HG03469 (cell line): Measurements from ENCODE around the gene AUTS2.
"Not testable (repeated sequence)": the region's sequence is repeated elsewhere in the genome, so short reads cannot be mapped to it uniquely, and the experiment has no call there.

Experiments
- ATAC-seq: cut with Tn5 transposase; IDR thresholded peaks from one replicate; pipeline ENCODE4 v1.9.1; 2021; ENCODE audit warnings: mild to moderate bottlenecking, moderate library complexity, moderate number of reproducible peaks; ENCODE audit not compliant: unreplicated experiment

AUTS2 gene

GRCh38 chr7:70352088-70352487 lies 753.8 kb downstream of the AUTS2 start:
- no peak for ATAC-seq

GRCh38 chr7:70352906-70353305 lies 754.6 kb downstream of the AUTS2 start:
- ATAC-seq: no peak

DNA sequence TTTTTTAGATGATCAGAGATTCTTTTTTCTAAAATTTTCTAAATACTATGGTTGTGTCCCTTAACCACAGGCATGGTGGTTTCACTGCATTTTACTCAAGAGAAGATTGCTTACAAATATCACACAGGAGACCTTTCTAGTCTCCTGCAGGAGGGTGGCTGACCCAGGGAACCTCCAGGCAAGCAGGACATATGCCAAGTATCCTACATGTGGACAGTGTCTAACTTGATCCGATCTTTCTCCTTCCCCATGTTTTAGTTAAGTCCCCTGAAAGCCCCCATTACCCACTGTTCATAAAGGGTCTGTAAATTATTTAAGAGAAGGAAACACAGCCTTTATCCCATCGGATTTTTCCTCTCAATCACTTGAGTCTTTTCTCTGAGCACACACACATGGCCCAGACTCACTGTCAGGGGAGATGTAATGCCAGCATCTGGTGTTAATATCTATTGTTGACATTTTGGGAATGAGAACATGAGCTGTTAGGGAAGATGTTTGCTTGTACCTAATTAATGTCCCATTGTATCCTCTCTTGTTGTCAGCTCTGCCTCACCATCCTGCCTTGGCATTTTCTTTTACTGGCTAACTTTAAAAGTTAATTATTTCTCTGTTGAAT lies 755.2 kb downstream of the AUTS2 start:
- ATAC-seq: no peak

- ATAC-seq: no peak
Measured at GRCh38 chr7:70353946-70354335, 755.7 kb downstream of the AUTS2 start.

- no peak for ATAC-seq
Measured at GRCh38 chr7:70354409-70355169, 756.3 kb downstream of the AUTS2 start.

DNA sequence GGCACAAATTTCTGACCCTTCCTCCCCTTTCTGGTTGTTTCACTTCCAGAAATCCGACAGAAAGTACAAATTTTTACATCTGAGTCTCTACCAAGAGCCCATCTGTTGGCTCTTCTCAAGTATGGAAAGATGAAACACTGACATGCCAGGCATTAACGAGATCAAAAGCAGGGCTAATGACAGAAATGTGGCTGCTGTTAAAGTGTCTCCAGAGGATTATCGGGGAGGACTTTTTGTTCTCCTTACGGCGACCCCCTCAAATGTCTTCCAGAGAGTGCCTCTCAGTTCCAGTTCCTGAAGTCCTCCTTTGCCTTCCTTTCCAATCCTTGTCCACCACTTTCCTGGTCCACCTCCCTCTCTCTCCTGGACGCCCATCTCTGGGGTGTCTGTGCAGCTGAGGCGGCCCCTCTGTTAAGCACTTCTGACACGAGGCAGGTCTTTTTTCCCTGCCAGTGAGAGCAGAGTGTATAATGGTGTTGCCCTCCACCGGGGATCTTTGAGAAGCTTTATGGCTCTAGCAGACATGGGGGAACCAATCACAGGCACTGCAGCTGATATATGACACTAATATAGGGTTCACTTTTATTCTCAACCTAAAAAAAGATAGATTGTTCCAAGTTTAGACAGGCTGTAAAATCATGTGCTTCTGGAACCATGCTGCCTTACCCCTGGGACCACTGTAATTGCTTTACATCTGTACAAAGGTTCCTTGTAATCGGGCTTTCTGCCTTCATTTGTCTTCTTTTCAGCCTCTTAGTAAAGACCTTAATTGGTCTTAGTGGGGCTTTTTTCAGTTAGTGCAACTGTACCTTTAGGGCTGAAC lies 757.1 kb downstream of the AUTS2 start:
- no peak for ATAC-seq

DNA sequence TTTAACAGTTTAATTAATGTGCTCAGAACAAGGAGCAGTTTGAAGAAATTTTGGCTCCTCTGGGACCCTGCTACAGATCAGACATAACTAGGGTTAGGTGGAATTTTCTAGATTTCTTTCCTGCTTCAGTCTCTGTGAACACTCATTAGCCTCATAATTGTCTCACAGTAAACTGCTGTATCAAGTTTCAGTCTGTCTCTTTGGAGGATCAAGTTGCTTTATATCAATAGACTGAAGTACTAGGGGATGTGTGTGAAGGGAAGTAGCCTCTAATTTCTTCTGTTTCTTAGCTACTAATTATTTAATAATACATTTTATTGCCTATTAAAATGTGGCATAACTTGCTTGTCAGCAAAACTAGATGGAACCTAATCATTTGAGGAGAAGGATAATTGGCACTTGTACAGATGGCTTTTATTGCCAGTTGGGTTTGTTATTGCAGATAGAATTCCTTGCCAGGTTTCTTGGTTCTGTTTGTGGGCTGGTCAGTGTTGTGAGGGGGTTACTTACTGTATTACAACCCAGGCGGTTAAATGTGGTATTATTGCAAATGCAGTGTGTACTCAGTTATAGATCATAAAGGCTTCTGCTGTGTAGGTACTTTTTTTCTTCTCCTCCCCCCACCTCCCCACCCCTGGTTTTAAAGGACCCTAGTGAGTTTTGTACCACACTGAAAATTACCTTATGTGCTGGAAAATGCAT lies 758.0 kb downstream of the AUTS2 start:
- no peak for ATAC-seq

GRCh38 chr7:70356787-70357328 lies 758.6 kb downstream of the AUTS2 start:
- ATAC-seq: no peak

DNA sequence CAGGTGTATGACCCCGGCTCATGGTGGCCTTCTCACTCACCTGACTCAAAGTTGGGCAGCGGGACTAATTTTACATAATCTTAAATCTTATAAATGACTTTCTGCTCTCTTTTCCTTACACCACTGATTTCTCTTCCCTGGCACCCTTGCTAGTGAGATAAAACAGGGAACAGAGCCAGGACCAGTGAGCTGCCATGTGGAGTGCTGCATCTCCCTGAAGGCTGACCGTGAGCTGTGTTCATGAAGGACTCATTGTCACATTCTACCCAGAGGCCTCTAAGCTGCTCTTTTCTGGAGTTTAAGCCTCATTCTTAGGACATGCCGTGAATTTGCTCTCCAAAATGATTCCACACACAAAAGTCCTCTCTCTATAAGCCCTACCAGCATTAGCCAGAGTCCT lies 762.3 kb downstream of the AUTS2 start:
- ATAC-seq: no peak

GRCh38 chr7:70361821-70362220 lies 763.5 kb downstream of the AUTS2 start:
- ATAC-seq: no peak

- ATAC-seq: not testable (repeated sequence)
Measured at GRCh38 chr7:70364393-70364792, 766.1 kb downstream of the AUTS2 start.

- no peak for ATAC-seq
Measured at GRCh38 chr7:70371652-70372051, 773.4 kb downstream of the AUTS2 start.

DNA sequence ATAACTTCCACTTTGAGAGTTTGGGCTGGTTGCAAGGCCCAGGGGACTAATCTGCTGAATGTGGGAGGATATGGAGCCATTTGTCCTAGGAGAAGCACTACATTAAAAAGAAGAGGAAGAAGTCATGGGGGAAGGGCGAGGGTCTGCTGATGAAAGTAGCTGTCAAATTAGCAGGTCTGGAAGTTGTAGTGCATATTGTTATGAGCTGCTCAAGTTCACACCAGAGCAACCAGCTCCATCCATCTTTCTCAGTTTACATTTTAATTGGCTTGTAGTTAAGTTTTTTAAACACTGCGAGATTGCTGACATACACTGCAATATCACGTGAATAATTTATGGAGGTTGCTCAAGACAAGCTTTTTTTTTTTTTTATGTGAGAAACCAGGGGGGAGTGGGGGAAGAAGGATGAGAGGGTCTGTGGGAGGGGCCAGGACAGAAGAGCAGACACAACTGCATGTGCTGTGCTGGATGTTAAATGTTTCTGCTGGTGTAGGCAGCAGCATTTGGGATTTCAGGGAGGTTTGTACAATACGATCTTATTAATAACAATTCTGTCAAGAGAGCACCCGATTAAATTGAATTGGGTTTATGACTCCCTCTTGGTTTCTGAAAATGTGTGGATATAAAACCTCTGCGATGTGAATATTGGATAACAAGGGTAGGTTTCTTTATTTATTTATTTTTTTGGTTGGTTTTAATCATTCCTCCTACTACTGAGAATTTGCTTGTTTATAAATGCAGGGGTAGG lies 774.7 kb downstream of the AUTS2 start:
- ATAC-seq: no peak

DNA sequence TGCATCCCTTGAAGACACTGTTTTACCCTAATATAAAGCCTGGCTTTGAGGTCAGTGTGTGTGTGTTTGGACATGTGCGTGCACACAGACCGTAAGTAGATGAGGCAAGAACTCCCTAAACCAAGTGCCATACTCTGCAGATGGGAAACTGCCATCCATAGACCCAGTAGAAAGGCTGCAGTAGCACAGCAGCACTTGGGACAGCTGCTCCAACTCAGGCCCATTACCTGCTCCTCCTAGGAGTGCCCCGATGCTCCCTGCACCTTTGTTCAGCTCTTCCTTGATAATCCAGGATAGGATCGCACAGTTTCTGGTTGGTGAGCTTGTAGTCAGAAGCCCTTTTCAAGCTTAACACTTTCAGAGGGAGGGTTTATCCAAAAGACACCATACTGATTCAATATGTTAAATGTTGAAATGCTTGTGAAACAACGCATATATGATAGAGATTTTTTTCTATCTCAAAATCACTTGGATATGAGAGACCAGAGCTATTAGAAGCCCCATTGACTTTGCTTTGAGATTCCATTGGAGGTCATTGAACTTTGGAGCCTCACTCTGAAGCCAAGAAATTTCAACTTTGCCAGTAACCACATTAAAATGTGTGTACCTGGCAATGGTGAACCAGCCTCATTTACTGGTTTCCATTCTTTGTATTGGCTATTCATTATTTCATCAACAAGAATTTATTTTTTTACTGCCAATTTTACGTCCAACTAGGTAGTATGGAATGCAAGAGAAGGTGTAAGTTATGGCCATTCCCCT lies 776.7 kb downstream of the AUTS2 start:
- no peak for ATAC-seq

DNA sequence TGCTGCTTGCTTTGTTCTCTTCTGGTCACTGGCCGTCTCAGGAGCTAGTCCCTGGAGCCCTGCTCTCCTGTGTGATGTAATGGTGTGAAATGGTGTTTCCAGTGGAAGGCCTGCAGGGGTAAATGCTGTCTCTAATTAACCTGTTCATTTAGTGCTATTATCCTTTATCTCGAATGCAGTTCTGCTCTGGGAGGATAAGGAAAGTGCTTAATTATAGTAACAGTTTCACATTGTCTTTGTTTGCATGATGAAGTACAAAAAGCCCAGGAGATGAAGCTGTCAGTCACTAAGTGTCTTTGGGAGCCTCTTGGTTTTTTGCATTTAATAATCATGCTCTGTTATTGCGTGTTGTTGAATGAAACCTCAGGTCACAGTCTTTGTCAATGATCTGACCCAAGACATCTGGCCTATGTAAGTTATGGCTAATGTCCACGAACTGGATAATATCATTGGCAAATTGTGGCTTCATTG lies 778.3 kb downstream of the AUTS2 start:
- no peak for ATAC-seq

DNA sequence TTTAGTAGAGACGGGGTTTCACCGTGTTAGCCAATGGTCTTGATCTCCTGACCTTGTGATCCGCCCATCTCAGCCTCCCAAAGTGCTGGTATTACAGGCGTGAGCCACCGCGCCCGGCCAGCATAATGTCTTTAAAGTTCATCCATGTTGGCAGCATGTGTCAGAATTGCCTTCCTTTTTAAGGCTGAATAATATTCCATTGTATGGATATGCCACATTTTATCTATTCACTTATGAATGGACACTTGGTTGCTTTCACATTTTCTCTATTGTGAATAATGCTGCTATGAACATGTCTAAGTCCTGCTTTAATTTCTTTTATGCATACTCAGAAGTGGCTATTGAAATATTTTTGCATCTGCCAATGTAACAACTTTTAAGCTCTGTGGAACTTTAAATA lies 779.7 kb downstream of the AUTS2 start:
- no peak for ATAC-seq

GRCh38 chr7:70379210-70379609 lies 780.9 kb downstream of the AUTS2 start:
- ATAC-seq: no peak

DNA sequence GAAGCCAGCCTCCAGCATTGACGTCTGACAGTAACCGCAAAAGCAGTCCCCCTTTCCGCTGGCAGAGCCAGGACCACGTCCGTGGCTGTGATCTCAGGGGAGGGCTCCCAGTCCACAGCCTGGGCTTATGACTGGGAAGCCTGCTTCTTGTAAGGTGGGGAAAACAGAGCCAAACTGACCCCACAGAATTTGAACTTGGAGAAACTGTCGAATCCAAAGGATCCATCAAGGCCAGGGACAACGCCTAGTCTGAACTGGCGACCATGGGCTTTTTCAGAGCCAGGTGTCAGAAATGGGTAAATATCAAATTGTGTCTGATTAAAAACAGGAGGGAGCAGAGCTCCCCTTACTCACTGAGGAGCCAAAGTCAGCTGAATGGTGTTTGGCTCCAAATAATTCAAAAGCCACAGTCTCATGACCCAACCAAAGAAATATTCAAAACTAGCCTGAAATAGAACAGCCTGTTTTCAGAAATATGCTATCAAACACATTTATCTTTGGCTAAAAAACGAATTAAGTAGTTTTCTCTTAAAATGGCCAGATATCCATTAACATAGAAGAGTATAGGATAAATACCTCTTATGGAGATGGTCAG lies 782.2 kb downstream of the AUTS2 start:
- ATAC-seq: no peak
